Measurements from ENCODE around the gene MACC1. TPM values are rescaled to one million over a fixed set of nuclear protein-coding genes. Genes with fewer than 3 reads are reported as not detected.

Gene MACC1
- total and polyA plus RNA-seq, 2 of the 13 experiments (the other 11 are each of a cell fraction or from before 2014, with no cell fraction given): 0.04 TPM; not detected in 1

GRCh38 chr7:20129920-20130319 is 87.3 kb downstream of the MACC1 start (continued):
- TF ChIP-seq ZNF782 (CRISPR knock-in tag; IDR thresholded peaks at IDR 0.05; ENCODE audit: borderline replicate concordance) (no peak), SP5 (CRISPR knock-in tag; IDR thresholded peaks at IDR 0.05; ENCODE audit: borderline replicate concordance, low read depth) (no peak), ZNF841 (CRISPR knock-in tag; IDR thresholded peaks at IDR 0.05; ENCODE audit: borderline replicate concordance) (no peak), ZMAT5 (CRISPR knock-in tag; IDR thresholded peaks at IDR 0.05; ENCODE audit: borderline replicate concordance, low read depth) (no peak), ZNF142 (CRISPR knock-in tag; IDR thresholded peaks at IDR 0.05) (no peak), ARNT (IDR thresholded peaks at IDR 0.05) (no peak), ZNF512 (CRISPR knock-in tag; IDR thresholded peaks at IDR 0.05) (no peak), TBX3 (IDR thresholded peaks at IDR 0.05; ENCODE audit: borderline replicate concordance) (no peak), SMYD3 (CRISPR knock-in tag; IDR thresholded peaks at IDR 0.05) (no peak), ZNF737 (CRISPR knock-in tag; IDR thresholded peaks at IDR 0.05; ENCODE audit: borderline replicate concordance) (no peak), ZNF33B (CRISPR knock-in tag; IDR thresholded peaks at IDR 0.05) (no peak), RFX5 (IDR thresholded peaks at IDR 0.05; ENCODE audit: low read depth, low read length) (no peak)
- TF ChIP-seq, protein P1, sequence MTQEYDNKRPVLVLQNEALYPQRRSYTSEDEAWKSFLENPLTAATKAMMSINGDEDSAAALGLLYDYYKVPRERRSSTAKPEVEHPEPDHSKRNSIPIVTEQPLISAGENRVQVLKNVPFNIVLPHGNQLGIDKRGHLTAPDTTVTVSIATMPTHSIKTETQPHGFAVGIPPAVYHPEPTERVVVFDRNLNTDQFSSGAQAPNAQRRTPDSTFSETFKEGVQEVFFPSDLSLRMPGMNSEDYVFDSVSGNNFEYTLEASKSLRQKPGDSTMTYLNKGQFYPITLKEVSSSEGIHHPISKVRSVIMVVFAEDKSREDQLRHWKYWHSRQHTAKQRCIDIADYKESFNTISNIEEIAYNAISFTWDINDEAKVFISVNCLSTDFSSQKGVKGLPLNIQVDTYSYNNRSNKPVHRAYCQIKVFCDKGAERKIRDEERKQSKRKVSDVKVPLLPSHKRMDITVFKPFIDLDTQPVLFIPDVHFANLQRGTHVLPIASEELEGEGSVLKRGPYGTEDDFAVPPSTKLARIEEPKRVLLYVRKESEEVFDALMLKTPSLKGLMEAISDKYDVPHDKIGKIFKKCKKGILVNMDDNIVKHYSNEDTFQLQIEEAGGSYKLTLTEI (CRISPR knock-in tag; conservative IDR thresholded peaks at IDR 0.05): no peak
- TF ChIP-seq, protein P2, sequence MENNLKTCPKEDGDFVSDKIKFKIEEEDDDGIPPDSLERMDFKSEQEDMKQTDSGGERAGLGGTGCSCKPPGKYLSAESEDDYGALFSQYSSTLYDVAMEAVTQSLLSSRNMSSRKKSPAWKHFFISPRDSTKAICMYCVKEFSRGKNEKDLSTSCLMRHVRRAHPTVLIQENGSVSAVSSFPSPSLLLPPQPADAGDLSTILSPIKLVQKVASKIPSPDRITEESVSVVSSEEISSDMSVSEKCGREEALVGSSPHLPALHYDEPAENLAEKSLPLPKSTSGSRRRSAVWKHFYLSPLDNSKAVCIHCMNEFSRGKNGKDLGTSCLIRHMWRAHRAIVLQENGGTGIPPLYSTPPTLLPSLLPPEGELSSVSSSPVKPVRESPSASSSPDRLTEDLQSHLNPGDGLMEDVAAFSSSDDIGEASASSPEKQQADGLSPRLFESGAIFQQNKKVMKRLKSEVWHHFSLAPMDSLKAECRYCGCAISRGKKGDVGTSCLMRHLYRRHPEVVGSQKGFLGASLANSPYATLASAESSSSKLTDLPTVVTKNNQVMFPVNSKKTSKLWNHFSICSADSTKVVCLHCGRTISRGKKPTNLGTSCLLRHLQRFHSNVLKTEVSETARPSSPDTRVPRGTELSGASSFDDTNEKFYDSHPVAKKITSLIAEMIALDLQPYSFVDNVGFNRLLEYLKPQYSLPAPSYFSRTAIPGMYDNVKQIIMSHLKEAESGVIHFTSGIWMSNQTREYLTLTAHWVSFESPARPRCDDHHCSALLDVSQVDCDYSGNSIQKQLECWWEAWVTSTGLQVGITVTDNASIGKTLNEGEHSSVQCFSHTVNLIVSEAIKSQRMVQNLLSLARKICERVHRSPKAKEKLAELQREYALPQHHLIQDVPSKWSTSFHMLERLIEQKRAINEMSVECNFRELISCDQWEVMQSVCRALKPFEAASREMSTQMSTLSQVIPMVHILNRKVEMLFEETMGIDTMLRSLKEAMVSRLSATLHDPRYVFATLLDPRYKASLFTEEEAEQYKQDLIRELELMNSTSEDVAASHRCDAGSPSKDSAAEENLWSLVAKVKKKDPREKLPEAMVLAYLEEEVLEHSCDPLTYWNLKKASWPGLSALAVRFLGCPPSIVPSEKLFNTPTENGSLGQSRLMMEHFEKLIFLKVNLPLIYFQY (CRISPR knock-in tag; IDR thresholded peaks at IDR 0.05; ENCODE audit: borderline replicate concordance): no peak
